ENCODE measurements around the gene GLRX5.

The GLRX5 gene

DNA sequence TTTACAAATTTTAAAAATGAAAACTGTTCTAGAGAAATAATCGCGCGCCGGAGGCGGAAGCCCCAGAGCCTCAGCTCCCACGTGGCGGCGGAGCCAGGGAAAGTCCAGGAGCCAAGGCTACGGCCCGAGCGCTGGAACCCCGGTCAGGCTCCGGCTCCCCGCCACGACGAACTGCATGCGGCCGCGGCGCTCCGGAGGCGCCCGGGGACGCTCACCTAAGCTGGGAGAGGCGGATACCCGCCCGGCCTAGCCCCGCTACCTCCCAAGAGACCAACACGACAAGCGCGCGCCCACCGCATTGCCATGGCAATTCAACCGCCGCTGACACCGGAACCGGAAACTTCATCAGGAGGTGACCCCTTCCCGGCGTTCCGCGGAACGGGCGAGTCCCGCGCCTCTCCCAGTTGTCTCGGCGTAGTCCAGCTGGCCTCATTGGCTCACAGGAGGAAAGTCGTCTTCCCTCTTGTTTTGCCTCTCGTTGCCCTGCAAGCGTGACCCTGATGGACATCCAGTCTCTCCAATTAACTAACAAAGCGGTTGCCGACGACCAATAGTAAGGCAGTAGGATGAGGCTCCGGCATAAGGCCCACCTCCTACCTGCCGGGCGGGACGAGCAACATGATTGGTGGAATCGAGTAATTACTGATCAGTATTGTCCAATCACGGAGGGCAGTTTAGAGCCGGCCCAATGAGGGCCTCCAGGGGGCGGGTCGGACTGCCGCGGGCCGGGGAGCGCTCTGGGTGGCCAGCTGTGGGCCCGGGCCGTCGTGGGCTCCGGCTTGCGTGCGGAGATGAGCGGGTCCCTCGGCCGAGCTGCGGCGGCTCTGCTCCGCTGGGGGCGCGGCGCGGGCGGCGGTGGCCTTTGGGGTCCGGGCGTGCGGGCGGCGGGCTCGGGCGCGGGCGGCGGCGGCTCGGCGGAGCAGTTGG is at the start of gene GLRX5:
Gene GLRX5, plus strand, starts transcription at position 752 of the 927 bp plus-strand sequence. Its CDS starts 40 bp downstream, at position 792.
- DNase-seq (ENCODE audit: low read depth in 2 of 2): peak; percentile 100

DNA sequence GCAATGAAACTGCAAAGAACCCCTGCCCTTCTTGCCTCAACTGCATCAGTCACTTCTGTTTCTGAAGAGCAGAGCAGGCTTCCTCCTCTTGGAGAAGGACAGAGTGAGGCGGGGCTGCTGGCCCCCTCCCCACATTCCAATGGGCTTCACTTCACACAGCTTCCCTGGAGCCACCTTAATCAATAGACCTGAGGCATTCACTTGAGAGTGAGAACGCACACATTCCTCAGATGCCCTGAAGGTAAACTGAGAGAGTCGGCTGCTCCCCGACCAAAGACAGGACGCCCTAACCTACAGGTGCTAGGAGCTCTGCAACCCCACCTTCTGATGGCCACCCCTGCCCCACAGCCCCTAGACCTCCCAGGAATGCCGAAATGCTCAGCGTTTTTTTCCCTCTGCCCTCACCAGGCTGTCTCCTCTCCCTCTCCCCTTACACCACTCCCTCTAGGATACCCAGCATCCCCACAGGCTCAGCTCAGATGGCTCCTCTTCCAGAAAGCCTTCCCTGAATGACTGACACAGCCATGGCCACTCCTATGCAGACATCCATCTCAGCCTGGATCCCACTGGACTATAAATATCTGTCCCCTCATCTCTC is 49.5 kb upstream of the GLRX5 start:
- no peak for DNase-seq (ENCODE audit: low read depth in 2 of 2)

DNA sequence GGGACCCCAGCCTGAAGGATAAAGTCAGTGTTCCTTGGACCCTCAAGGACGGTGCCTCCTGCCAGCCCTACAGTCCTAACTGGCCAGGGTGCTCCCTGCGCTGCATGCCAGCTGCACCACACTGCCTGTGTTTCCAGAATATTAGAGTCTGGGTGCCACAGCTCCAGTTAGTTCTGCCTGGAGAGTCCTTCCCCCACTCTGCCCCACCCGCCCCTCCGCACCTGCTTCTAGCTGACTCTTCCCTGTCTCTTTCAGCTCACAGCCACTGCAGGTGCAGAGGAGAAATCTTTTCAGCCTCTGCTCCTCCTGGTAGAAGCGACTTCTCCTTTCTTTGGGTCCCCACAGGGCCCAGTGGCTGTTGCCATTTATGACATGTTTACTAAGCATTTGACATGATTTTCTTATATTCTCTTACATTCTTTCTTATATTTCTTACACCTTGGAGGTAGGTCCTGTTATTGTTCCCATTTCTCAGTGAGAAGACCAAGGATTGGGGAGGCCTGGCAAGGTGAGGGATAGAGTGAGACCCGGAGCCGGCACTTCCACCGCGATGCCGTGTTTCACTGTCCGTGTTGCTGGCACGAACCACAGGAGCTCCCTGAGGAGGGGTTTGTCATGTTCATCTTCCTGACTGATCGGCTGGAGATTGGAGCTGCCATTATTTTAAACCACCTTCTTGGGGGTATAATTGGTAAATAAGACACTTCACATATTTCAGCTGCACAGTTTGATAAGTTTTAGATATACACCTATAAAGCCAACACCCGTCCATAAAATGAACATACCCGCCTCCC is 47.8 kb upstream of the GLRX5 start:
- no peak for DNase-seq (ENCODE audit: low read depth in 2 of 2)

DNA sequence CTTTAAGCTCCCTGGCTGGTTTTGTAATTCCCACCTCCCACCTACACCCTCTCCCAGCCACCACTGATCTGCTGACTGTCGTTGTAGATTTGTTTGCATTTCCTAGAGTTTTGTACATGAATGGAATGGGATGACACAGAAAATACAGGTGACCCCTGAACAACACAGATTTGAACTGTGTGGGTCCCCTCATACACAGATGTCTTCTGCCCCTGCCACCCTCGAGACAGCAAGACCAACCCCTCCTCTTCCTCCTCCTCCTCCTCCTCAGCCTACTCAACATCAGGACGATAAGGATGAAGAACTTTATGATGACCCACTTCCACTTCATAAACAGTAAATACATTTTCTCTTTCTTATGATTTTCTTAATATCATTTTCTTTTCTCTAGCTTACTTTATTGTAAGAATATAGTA is 47.2 kb upstream of the GLRX5 start:
- no peak for DNase-seq (ENCODE audit: low read depth in 2 of 2)

DNA sequence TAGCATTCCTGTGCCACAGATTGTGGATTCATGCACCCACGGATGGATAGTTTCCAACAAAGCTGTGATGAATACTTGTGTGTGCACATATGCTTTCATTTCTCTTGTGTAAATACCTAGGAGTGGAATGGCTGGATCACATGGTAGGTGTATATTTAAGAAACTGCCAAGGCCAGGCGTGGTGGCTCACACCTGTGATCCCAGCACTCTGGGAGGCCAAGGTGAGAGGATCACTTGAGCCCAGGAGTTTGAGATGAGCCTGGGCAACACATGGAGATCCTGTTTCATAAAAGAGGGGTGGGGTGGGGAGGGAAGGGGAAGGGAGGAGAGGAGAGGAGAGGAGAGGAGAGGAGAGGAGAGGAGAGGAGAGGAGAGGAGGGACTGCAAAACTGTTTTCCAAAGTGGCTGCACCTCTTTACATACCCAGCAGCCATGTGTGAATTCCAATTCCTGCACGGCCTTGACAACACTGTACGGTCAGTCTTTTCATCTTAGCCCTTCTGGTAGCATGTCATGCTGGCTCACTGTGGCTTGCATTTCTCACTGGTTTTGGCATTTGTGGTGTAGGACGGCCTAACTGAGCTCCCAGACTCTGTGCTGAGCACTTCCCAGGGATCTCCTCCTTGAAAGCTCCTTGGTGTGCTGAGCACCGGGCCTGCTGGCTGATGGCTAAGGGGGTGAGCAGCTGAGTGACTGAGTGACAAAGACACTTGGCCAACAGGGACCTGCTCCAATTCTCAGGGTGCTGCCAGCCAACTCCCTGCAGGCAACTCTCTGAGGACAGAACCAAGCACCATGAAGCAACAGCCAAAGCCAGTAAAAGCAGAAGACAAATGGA is 46.3 kb upstream of the GLRX5 start:
- no peak for DNase-seq (ENCODE audit: low read depth in 2 of 2)

DNA sequence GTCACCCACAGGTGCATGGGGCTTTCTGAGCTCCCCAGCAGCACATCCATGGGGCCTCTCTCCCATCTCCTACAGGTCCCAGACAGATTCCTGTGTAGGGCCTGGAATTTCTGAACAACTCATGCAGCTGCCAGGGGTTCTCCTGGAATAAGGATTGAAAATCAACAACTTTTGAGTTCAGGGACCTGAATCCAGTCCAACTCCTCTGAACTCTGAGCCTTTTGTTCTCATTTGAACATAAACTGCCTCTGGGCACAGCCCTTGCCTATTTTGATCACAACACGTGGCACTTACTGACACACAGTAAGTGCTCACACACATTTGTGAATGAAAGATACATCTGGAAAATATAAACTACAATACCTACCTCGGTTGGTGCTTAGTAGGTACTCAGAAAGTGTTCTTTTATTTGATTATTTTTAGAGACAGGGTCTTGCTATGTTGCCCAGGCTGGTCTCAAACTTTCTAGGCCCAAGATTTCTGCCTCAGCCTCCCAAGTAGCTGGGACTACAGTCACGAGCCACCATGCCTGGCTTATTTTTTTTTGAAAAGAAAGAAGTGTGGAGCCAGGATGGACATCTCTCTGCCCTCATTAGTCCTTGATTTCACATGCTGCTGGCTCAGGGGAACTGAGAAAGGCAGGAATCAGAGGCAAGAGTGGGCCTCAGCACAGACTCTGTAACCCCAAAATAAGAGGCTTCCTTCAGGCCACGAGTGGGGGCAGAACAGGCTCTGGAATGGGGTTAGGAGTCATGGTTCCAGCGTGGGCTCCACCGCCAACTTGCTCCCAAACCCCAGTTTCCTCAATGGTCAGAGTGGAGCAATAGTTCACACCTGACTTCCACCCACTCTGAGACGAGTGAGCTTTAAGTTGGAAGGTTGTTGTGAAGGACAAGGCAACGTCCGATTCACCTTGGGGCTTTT is 45.4 kb upstream of the GLRX5 start:
- no peak for DNase-seq (ENCODE audit: low read depth in 2 of 2)

DNA sequence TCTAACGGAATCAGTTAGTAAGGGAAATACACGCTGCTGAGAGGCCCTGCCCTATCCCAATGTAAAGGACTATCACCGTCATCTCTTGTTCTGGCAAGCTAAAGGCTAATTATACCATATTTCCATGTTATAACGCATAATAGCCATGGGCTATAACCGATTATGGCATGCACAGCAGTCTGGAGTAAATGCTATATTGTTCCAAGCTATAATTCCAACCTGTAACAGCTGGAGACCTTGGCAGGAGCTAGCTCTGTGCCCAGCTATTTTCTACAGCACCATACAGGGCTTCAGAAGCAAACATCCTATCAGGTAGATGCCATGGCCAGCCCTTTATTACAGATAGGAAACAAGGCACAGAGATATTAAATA is 44.7 kb upstream of the GLRX5 start:
- DNase-seq (ENCODE audit: low read depth in 2 of 2): no peak

DNA sequence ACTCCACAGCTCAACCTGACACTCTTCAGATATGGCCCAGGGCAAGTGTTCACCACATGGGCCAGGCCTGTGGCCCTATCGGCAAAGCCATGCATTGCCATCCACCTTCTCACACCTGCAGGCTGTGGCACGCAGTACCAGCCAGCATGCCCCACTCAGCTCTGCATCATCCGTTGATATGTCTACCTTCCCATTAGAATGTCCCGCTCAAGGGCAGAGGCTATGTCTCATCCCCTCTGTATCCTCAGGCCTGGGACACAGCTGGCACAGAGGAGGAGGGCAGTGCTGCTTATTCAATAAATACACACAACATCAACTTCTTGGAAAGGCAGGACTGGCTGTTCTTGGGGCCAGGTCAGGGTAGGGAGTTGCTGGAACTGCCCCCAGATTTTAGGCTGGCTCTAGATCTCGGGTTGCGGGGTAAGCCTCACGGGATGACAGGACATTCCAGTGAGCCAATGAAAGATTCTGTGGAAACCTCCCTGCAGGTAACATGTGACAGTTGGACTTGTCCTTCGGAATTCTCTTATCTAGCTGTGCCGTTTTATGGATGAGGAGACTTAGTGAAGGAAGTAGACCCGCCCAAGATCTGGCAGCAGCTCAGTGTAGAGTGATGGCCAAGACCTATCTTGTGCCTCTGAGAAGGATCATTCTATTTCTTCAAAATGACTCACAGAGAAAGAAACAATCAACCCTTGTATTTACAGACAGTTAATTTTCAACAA is 44.0 kb upstream of the GLRX5 start:
- no peak for DNase-seq (ENCODE audit: low read depth in 2 of 2)

DNA sequence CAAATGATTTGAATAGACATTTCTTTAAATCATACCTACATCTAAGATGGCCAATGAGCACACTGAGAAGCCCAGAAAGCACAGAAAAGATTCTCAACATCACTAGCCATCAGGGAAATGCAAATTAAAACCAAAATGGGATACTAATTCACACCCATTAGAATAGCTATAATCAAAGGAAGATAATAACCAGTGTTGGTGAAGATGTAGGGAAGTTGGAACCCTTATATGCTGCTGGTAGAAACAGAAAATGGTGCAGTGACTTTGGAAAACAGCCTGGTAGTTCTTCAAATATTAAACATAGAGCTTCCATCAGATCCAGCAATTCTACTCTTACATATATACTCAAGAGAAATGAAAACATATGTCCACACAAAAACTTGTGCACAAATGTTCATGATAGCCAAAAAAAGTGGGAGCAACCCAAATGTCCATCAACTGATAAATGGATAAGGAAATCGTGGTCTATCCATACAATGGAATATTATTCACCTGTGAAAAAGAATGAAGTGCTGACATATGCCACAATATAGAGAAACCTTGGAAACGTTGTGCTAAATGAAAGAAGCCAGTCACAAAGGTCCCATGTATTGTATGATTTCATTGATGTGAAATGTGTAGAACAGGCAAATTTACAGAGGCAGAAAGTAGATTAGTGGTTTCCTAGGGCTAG is 42.8 kb upstream of the GLRX5 start:
- DNase-seq (ENCODE audit: low read depth in 2 of 2): no peak

DNA sequence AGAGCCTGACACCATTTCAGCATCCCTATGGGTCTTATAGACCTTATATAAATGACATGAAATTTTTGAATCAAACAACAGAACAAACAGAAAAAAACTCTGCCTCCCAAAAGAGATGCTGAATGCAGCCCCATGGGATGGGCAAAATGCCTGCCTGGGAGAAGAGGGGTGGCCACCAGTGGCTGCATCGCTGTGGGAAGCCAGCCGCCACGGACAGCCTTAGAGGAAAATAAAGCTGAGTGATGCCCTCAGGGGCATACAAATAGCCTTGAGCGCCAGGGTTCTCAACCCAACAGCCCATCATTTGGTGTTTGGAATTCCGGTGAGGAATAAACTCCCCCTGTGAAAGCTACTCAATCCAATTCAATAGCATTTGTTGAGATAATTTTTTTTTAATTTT is 41.3 kb upstream of the GLRX5 start:
- DNase-seq (ENCODE audit: low read depth in 2 of 2): no peak

DNA sequence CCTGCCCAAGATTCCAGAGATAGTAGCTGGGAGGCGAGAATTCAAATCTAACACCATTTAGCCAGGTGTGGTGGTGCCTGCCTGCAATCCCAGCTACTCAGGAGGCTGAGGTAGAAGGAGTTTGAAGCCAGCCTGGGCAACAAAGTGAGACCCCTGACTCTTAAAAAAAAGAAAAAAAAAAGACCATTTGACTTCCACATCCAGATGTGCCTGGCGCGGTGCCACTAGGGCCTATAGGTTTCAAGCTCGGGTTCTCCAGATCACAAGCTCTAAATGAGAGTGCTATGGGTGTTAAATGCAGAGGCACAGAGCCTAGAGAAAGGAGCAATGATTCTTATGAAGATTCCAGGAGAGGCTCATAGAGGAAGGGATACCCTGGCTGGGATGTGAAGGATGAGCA is 40.9 kb upstream of the GLRX5 start:
- no peak for DNase-seq (ENCODE audit: low read depth in 2 of 2)

DNA sequence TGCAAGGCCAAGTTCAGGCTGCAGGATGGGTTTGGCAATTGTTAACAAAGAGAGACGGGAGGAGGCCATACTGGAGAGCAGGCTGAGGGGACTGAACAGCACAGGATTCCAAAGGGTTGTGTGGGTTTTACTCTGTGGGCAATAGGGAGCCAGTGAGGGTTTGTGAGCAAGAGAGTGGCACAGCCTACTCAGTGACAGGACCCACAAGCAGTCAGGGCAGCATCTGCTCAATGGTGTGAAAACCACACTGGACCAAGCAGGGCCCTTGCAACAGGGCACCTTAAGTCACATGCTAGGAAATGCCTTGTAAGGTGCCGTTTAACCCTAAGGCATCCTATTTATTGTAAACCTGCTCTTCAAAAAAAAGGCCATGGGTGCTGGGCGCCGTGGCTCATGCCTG is 40.4 kb upstream of the GLRX5 start:
- no peak for DNase-seq (ENCODE audit: low read depth in 2 of 2)

DNA sequence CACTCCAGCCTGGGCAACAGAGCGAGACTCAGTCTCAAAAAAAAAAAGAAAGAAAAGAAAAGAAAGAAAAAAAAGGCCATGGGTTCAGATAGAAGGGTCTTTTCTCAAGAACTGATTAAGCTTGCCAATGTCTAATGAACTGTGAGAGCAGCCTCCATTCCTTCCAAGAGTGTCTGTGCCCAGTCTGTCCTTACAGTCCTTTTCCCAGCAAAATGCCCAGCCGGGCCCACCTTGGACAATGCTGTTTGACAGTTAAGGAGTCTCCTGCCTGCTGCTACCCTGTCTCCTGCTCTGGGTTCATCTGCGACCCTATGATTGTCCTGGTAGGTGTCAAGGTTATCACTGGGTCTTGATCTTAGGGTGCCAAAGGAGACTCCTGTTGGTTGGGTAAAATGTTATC is 39.8 kb upstream of the GLRX5 start:
- DNase-seq (ENCODE audit: low read depth in 2 of 2): no peak

DNA sequence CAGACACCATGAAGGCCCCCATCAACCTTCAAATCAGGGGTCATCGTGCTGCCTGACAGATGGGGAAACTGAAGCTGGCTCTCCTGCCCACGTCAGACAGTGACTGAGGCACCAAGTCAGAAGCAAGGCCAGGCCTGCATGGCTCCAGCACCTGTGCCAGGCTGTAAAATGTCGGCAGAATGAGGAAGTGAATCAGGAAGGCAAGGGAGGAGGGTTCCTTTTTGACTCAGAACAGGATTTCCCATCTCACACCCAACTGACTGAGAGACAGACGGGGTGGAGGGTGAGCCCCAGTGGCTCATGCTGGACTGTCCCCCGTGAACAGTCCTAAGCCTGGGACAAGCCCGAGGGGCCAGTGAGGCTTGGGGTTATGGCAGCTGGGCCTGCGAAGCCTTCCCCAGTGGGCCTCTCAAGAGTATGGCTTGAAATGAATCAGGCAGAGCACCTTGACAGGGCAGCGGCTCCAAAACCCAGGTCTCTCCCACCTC is 39.3 kb upstream of the GLRX5 start:
- no peak for DNase-seq (ENCODE audit: low read depth in 2 of 2)

DNA sequence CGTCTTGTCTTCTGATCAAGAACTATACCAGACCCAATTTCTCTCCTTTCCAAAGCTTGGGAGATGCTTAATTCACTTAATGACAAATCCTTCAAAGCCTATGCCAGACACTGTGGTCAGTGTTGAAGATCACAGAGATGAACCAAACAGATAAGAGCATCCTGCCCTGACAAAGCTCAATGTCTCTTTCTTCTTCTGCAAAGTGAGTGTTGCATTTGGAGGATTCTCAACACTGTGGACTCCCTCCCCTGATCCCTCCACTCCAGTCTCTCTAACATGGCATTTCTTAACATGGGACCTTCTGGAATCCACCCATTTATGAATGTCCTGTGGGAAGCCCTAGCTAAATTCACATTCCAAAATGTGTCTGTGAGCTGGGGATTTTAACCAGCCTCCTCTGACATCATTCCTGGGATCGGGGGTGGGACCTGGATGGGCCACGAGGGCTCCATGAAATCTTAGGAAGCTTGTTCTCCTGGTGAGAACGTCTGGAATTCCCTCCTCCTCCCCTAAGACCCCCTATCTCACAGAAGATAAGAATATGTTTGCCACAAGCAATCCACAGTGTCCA is 38.7 kb upstream of the GLRX5 start:
- DNase-seq (ENCODE audit: low read depth in 2 of 2): no peak

DNA sequence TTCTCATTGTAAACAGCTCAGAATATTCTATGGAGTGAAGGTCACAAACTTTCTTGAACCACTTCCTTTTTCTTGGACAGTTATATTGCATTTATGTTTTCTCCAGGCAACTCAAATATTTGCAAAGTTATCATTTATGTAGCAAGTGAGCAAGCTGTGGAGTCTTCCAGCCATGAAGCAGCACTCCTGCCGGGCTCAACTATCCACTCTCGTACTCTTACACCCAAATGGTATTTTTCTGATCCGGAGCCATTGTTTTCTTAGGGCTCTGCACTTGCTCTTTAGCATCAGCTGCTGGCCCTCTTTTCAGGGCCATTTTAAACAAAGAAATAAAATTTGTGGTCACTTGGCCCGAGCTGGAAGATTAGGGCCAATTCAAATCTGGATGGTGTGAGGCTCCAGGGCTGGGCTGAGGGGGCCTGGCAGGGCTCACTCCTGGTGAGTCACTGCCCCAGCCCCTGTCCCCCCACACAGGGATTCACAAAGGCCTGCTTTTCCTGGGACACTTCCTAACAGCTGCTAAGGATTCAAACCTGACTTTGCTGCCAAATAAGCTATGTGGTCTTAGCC is 38.1 kb upstream of the GLRX5 start:
- DNase-seq (ENCODE audit: low read depth in 2 of 2): no peak

DNA sequence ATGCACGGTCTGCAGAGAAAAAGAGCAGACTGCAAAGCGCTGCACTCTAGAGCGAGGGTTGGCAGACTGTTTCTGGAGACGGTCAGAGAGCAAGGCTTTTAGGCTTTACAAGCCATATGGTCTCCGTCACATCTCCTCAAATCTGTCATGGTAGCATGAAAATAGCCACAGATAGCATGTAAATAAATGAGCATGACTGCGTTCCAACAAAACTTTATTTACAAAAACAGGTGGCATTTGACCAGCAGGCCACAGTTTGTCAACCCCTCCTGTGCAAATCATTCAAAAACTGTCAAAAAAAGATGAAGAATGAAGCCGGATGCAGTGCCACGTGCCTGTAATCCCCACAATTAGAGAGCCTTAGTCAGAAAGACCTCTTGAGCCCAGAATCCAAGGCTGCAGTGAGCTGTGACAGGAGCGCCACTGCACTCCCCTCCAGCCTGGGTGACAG is 37.3 kb upstream of the GLRX5 start:
- no peak for DNase-seq (ENCODE audit: low read depth in 2 of 2)

DNA sequence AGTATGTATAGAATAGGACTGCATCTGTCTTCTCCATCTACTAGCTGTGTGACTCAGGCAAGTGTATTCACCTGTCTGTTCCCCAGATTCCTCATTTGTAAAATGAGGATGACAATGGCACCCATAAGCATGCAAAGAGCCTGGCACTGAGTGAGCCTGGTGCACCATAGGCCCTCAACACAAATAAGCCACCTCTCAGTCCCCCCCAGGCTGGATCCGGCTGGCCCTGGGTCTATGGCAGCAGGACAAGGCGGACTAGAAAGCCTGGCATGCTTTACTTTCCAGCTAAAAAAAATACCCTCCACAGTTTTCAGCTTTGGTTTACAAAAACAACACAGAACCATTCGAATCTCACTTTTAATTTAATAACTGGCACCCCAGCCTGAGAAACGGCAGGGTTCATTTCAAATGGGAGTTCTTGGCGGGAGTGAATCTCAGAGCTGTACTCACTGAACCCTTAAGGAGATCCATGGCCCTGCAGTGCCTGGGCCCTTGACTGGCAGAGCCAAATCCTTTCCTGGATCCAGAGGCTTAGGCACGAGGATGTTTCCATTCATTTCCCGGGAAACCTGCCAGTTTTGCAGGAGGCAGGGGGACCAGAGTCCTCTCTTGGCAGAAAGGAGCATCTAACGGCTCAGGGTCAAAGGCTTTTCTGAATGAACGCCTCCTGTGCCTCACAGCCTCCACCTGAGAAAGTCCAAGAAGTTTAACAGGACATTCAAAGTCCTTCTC is 36.1 kb upstream of the GLRX5 start:
- no peak for DNase-seq (ENCODE audit: low read depth in 2 of 2)
